Activated CD8-positive, alpha-beta memory T cell treated with anti-CD3 and anti-CD28 coated beads for 4 hours (primary cell): ENCODE measurements around the gene IL31RA.
"Not testable (repeated sequence)": the region's sequence is repeated elsewhere in the genome, so short reads cannot be mapped to it uniquely, and the experiment has no call there.

Experiments used
- DNase-seq, 2 donors: peaks; one replicate each; pipeline ENCODE4 v3.0.0-alpha.2; 2020; ENCODE audit warnings: low read depth in 2 of 2

Gene IL31RA

GRCh38 chr5:55925712-55926111 is 74.6 kb downstream of the IL31RA start:
- no peak for DNase-seq

- DNase-seq: no peak
These were observed 75.3 kb downstream of the IL31RA start for GRCh38 chr5:55926476-55926875.

DNA sequence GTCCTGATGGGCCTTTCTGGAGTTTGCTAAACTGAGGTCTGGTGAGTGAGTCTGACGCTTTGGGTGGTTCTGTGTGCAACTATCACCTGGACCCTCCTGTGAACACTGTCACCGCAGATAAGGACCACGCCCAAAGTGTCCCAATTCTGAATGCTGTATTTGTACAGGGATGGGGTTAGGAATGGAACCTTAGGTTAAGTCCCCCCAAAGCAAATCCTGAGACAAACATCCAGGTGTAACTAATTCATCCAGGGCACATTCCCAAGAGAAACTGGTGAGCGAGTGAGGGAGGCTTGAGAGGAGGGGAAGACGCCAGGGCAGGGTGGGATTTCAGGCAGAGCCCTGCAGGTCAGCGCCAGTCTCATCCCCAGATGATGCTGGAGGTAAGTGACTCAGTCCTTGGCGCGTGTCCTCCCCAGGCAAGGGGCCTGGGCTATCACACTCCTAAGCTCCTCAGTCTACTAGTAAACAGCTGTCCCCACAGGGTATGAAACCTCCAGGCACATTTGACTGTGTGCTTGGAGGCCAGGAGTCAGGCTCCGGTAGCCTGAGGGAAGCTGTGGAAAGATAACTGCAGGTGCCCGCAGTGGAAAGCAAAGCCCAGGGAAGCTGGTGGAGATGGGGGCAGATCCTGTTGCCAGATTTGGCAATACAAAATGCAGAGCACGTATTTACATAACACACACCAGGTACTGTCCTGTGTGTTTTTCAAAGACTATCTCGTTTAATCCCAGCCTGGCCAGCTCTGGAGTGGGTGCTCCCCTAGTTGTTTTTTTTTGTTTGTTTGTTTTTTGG is 76.9 kb downstream of the IL31RA start:
- DNase-seq: no peak

DNA sequence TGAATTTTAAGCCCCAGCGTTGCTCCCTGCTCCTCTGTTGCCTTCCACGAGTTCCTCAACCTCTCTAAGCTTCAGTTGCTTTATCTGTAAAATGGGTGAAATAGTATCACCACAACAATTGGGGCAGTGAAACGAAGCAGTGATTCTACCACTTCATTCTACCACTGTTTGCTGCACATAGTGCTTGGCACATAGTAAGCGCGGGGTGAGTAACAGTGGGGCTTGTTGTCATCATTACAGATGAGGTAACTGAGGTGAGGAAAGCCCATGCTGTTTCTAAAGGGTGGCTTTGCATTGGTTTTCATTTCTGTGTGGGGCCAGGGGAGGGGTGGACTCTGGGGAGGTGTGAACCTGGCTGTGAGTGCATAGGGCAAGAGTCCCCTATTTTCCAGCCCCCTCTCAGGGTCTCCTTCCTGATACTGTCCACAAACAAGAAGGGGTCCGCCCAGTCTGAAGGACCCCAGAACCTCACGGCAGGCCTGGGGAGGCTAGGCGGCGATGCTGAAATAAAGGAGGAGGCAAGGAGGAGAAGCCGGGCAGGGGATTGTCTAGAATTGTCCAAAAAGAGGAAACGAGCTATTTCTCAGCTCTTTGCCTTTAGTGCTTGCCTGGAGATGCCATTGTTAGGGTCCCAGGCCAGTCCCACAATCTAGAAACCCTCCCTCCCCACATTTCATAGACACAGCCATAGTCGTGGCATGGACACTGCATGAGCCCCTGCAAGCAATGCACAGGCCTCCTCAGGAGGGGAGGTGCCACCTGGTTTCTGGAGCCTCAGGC is 78.1 kb downstream of the IL31RA start:
- DNase-seq: no peak

DNA sequence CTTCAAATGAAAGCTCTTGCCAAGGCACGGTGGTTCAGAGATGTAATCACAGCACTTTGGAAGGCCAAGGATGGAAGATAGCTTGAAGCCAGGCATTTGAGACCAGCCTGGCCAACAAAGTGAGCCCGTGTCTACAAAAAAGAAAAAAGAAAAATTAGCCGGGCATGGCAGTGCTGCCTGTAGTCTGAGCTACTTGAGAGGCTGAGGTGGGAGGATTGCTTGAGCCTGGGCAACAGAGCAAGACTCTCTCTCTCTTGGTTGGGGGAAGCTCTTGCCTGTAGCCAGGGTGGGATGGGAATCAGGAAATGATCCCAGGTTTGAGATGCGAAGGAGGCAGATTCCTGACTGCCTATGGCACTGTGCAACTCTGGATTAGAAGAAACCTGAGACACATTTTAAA is 81.5 kb downstream of the IL31RA start:
- no peak for DNase-seq

DNA sequence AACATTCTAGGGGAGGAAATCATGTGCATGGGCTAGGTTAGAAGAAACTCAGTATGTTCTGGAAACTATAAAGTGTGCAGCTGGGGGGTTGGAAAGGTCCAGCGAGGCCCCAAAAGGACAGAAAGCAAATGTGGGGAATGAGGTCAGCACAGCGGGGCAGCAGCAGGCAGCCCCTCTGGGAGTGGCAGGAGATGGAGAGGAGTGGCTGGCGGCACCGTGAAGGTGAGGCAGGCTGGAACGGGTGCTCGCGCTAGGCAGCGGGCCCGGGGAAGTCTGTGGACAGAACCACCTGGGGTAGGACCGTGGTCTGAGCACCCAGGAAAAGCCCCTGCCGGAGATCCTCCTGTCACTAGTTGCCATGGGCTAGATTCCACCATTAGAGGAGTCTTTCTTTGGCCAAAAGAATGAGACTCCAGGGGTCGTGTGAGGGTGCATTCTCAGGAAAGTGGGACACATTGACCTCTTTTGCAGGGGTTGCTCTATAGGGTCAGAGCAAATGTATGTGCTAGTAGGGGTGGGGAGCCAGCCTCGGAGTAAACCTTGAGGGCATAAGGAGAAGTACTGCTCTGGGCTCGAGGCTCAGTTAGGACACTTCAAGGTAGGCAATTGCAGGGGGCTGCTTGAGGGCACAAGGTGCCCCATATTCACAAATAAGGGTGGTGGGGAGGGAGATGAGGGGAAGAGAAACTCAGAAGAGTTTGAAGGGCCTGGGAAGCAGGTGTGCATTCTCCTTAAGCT is 82.4 kb downstream of the IL31RA start:
- no peak for DNase-seq

DNA sequence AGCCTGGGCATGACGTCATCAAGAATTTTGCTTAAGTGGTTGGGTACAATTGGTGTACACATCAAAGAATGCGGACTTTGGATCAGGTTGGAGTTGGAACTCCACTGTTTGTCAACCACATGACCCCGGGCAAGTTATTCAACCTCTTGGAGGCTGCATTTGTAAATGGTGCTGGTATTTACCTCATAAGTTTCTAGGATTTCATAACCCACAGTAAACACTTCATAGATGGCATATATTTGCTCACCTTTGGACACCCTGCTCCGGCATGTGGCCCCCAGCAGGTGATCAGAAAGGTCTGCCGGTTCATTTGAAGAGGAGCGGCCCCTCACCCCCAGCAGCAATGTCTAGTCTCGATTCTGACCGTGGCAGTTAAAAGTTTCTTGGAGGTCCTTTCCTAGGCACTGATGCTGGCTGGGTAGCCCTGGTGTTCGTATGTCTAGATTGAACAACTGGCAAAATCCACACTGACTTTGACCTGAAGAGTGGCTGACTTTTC is 83.0 kb downstream of the IL31RA start:
- no peak for DNase-seq

GRCh38 chr5:55934720-55935119 is 83.6 kb downstream of the IL31RA start:
- DNase-seq: no peak

GRCh38 chr5:55935371-55935770 is 84.2 kb downstream of the IL31RA start:
- no peak for DNase-seq

DNA sequence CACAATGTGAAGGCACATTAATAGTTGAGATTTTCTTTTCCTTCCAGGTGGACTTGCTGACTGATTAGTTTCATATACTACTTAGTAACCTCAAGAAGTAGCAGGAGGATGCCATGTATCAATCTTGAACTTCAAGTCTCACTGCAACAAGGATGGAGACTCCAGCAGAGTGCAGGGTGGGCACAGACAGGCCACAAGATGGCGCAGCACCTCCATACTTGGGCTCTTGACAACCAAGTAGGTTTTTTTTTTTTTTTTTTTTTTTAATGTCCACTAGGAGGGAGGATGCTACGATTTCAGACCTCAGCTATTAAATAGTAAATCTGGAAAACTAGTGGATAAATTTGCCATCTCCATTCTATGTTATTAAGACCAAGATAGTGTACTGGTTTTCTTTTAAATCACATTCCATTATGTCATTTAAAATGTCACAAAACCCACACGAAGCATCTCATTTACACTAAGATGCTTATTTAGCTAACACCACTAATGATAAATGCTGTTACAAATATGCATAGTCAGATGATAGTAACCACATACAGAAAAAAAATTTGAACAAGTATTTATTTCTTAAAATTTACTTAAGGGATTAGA is 85.0 kb downstream of the IL31RA start:
- DNase-seq: peak; percentile 46 to 51

DNA sequence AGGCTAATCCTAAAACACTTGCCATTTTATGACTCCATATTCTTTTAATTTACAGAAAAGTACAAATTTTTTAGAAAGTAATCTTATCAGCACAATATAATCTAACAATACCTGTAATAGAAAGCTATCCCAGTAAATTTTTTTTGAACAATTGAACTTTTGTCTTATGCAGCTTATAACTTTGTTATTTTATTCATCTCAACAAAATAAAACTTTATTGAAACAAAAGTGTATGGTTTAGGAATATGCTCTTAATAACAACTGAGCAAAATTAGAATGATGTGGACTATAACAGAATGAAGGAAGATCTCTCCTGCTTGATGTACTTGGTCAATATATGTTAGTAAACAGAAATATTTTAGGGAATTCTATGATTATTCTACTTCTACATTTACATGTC is 86.4 kb downstream of the IL31RA start:
- not testable (repeated sequence) for DNase-seq

- not testable (repeated sequence) for DNase-seq
These were observed 90.0 kb downstream of the IL31RA start for GRCh38 chr5:55941154-55941553.

- no peak for DNase-seq
These were observed 108.1 kb downstream of the IL31RA start for GRCh38 chr5:55959208-55959607.

GRCh38 chr5:55960779-55961178 is 109.6 kb downstream of the IL31RA start:
- no peak for DNase-seq

DNA sequence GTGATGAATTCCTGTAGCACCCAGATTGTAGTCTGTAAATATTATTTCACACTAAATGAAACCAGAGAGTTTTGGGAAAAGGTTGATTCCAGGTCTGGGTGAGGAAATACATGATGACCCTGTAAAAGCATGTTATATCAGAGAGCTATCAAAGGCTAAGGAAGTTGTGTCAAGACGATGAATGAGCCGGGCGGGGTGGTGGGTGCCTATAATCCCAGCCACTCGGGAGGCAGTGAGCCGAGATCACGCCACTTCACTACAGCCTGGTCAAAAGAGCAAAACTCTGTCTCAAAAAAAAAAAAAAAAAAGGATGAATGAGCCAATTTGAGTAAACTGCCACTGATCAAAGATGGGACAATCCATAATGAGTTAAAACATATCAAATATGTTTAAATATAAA is 114.4 kb downstream of the IL31RA start:
- DNase-seq: no peak

DNA sequence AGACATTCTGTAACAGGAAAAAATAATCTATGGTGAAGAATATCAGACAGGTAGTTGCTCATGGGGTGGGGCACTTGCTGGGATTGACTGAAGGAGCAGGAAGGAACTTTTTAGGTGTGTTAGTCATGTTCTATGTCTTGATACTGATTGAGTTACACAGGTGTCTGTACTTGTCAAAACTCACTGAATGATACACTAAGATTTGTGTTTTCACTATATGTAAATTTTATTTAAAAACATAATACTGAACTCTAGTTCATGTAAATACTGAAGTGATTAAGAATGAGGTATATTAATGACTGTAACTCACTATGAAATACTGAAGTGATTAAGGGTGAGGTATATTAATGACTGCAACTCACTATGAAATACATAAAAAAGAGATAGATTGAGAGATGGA is 115.1 kb downstream of the IL31RA start:
- DNase-seq: no peak

DNA sequence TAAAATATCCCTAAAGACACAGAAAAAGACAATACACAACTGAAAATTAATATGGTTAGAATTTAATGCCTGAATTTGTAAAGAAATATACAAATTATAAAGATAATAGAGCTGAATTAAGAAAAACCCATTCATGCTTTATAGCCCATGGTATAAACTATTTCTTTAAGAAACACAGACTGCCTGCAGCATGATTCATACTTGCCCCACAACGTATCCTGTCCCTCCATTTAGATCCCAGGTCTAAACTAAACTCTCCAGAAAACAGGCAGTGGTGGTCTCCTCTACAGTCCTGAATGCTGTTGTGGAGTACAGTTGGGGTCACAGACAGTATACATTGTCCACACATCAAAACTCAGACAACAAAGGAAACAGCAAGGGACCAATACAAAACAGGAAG is 118.8 kb downstream of the IL31RA start:
- no peak for DNase-seq
